GM12872 (cell line): Measurements from ENCODE around the gene SNX13.

Experiments used
- TF ChIP-seq, protein P1 (sequence below): IDR thresholded peaks from 3 replicates; pipeline ENCODE4 v1.5.1; 2011; ENCODE audit warnings: low read depth, mild to moderate bottlenecking, low read length, moderate library complexity; ENCODE audit not compliant: insufficient read depth

The SNX13 gene

DNA sequence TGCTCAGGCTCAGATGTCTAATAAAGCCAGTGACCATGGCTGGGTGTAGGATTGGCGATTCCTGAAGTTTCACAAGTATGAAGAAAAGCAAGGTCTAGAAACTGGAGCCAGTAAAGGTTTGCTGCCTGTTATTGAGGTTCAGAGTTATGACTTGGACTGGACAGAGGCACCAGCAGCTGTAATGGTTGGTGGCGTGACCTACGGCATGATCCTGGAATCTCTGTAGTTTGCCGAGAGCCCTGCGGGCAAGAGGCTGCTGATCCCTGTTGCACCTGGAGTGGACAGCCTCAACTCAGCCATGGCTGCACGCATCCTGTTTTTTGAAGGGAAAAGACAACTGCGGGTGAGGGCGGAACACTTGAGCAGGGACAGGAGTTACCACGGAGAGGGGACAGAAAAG, 22.4 kb upstream of the SNX13 start:
- TF ChIP-seq, protein P1, sequence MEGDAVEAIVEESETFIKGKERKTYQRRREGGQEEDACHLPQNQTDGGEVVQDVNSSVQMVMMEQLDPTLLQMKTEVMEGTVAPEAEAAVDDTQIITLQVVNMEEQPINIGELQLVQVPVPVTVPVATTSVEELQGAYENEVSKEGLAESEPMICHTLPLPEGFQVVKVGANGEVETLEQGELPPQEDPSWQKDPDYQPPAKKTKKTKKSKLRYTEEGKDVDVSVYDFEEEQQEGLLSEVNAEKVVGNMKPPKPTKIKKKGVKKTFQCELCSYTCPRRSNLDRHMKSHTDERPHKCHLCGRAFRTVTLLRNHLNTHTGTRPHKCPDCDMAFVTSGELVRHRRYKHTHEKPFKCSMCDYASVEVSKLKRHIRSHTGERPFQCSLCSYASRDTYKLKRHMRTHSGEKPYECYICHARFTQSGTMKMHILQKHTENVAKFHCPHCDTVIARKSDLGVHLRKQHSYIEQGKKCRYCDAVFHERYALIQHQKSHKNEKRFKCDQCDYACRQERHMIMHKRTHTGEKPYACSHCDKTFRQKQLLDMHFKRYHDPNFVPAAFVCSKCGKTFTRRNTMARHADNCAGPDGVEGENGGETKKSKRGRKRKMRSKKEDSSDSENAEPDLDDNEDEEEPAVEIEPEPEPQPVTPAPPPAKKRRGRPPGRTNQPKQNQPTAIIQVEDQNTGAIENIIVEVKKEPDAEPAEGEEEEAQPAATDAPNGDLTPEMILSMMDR: no peak

DNA sequence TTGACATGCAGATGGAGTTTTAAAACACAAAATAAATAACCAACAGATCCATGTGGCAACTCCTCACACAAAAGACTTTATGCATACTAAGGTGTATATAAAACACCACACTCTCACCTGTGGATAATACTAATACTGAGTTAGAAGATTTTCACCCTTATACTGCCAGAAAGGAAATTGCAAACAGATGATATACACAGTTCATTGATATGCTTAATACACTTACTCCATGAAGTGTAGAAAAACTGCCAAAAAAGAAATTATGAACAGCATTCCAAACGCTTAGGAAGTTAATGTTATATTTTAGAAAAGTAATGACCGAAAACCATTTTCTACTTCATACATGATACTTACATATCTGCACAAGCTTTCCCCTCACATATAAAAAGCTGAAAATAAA, 17.6 kb upstream of the SNX13 start:
- TF ChIP-seq, protein P1: no peak

DNA sequence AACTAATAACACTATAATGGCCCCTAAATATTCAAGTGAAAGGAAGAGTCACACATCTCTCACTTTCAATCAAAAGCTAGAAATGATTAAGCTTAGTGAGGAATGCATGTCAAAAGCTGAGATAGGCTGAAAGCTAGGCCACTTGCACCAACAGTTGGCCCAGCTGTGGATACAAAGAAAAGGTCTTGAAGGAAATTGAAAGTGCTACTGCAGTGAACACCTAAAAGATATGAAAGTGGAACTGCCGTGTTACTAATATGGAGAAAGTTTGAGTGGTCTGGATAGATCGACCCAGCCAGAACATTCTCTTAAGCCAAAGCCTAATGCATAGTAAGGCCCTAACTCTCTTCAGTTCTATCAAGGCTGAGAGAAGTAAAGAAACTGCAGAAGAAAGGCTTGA, 12.1 kb upstream of the SNX13 start:
- TF ChIP-seq, protein P1: no peak

DNA sequence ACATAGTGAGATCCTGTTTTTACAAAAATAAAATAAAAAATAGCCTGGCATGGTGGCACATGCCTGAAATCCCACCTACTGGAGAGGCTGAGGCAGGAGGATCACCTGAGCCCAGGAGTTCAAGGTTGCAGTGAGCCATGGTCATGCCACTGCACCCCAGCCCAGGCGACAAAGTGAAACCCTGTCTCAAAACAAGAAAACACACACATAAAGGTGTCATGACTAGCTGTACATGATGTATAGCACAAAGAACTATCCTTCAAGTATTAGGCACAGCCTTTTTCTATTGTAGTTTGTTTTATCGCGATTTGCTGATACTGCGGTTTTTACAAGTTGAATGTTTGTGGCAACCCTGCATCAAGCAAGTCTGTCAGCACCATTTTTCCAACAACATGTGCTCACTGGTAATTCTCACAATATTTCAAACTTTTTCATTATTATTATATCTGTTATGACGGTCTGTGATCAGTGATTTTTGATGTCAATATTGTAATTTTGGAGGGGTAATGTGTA, 11.5 kb upstream of the SNX13 start:
- TF ChIP-seq, protein P1: no peak

DNA sequence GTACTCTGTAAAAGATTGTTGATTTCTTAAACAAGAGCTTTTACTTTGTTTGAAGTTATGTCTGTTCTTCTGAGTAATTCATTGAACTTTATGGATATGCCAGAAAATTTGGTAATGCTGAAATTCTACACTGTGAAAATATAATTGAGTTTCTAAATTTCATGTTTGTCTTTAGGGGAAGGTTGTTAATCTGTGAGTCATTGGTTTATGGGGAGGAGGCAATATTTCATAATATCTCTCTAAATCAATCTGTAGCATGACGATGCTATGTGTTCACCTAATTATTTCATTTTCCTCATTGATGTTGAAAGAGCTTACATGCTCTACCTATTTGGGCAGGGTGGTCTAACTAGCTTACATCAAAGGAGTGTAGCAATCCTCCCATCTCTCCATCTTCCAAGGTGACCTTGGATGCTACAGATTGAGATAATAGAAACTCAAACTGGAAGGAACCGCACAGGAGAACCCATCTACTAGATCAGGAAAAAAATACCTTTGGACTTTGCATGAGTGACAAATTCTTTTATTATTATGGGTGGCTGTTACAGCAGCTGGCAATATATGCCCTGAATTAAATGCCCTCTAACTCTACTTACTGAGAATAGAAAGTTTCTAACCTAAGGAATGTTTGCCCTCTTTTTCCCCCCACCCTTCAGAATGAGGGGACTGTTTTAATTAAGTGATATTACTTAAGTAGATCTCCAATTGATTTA, 8.4 kb upstream of the SNX13 start:
- TF ChIP-seq, protein P1: no peak

DNA sequence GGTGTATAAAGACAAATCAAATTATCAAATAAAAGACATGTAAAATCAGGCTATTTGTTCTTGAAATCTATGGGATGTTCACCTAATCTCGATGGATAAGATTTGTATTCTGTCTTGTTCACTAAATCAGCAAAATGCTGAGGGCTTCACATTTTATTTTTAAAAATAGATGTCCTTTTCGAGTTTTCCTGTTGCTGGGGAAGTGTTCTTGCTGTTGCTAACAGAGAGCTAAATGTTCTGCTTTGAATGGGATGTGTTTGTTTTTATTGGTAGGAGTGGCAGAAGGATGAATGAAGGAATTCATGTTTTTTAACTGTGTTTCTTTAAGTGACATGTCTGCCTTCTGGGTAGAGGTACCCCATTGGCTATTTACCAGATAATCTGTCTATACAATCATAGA, 7.3 kb upstream of the SNX13 start:
- TF ChIP-seq, protein P1: no peak

DNA sequence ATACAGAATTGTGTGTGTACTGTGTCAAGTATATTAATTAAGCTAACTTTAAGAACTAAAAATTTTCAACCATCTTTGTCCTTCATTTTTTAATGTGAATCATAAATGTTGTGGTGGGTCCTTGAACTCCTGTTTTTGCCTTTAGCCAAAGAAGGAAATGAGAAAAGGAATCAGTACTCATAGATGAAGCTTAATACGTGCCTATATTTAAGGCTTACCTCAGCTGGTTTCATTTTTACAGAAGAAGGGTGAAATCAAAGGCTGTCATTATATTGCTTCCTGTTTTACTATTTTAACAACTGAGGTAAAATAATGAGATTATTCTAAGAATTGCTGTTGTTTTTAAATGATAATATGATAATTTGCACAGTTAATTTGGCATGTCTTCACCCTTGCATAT, 6.3 kb upstream of the SNX13 start:
- TF ChIP-seq, protein P1: no peak
